HEK293T (cell line): ENCODE results near the gene CRYBG3.

ENCODE experiments used
- CTCF ChIA-PET: fragments of 350-600 bp; formaldehyde crosslinking; extraction: SDS; loops from one replicate; lab custom pipeline; 2021; ENCODE audit warnings: antibody characterized with exemption, inconsistent platforms; lab: Yijun Ruan, JAX
- POLR2A ChIA-PET: fragments of 350-600 bp; formaldehyde crosslinking; extraction: SDS; loops from one replicate; lab custom pipeline; 2020; ENCODE audit warnings: antibody characterized with exemption, inconsistent platforms; lab: Yijun Ruan, JAX
- DNase-seq: peaks from one replicate; pipeline ENCODE4 v3.0.0; 2012; ENCODE audit warnings: mixed read lengths; ENCODE audit errors: extremely low spot score
- ARNT ChIP-seq: fragments of 450-650 bp; IDR thresholded peaks from 2 replicates; pipeline ENCODE4 v1.6.1; 2017; ENCODE audit warnings: mild to moderate bottlenecking
- BHLHE40 ChIP-seq: fragments of 450-650 bp; IDR thresholded peaks from 2 replicates; pipeline ENCODE4 v1.6.1; 2016; ENCODE audit warnings: mild to moderate bottlenecking, moderate library complexity, borderline replicate concordance
- CTBP1 ChIP-seq: fragments of 450-650 bp; IDR thresholded peaks from 2 replicates; pipeline ENCODE4 v1.6.1; 2016; ENCODE audit warnings: borderline replicate concordance
- ELF4 ChIP-seq: fragments of 450-650 bp; IDR thresholded peaks from 2 replicates; pipeline ENCODE4 v1.6.1; 2017; ENCODE audit warnings: antibody characterized with exemption
- FOXA1 ChIP-seq: fragments of 450-650 bp; IDR thresholded peaks from 2 replicates; pipeline ENCODE4 v1.6.1; 2016; ENCODE audit warnings: mild to moderate bottlenecking
- FOXK2 ChIP-seq: fragments of 450-650 bp; IDR thresholded peaks from 2 replicates; pipeline ENCODE4 v1.6.1; 2016; ENCODE audit warnings: mild to moderate bottlenecking
- FOXM1 ChIP-seq: fragments of 450-650 bp; IDR thresholded peaks from 2 replicates; pipeline ENCODE4 v1.6.1; 2017; ENCODE audit warnings: mild to moderate bottlenecking, borderline replicate concordance
- HDGF ChIP-seq: fragments of 450-650 bp; IDR thresholded peaks from 2 replicates; pipeline ENCODE4 v1.6.1; 2017; ENCODE audit warnings: antibody characterized with exemption, borderline replicate concordance
- L3MBTL2 ChIP-seq: fragments of 450-650 bp; conservative IDR thresholded peaks from 2 replicates; pipeline ENCODE4 v1.6.1; 2016; ENCODE audit warnings: mild to moderate bottlenecking
- LEF1 ChIP-seq: fragments of 450-650 bp; IDR thresholded peaks from 2 replicates; pipeline ENCODE4 v1.6.1; 2017; ENCODE audit warnings: mild to moderate bottlenecking, borderline replicate concordance
- NFRKB ChIP-seq: fragments of 450-650 bp; IDR thresholded peaks from 2 replicates; pipeline ENCODE4 v1.6.1; 2016; ENCODE audit warnings: mild to moderate bottlenecking, moderate library complexity
- SP1 ChIP-seq: fragments of 450-650 bp; IDR thresholded peaks from 2 replicates; pipeline ENCODE4 v1.6.1; 2017
- SUZ12 ChIP-seq: fragments of 450-650 bp; IDR thresholded peaks from 2 replicates; pipeline ENCODE4 v1.6.1; 2016; ENCODE audit warnings: mild to moderate bottlenecking
- TARDBP ChIP-seq: fragments of 450-650 bp; IDR thresholded peaks from 2 replicates; pipeline ENCODE4 v1.6.1; 2016
- ZNF384 ChIP-seq: fragments of 450-650 bp; IDR thresholded peaks from 2 replicates; pipeline ENCODE4 v1.6.1; 2016
- TF ChIP-seq, protein P1 (sequence below): fragments of 450-650 bp; IDR thresholded peaks from 2 replicates; pipeline ENCODE4 v1.6.1; 2016

The CRYBG3 gene

DNA sequence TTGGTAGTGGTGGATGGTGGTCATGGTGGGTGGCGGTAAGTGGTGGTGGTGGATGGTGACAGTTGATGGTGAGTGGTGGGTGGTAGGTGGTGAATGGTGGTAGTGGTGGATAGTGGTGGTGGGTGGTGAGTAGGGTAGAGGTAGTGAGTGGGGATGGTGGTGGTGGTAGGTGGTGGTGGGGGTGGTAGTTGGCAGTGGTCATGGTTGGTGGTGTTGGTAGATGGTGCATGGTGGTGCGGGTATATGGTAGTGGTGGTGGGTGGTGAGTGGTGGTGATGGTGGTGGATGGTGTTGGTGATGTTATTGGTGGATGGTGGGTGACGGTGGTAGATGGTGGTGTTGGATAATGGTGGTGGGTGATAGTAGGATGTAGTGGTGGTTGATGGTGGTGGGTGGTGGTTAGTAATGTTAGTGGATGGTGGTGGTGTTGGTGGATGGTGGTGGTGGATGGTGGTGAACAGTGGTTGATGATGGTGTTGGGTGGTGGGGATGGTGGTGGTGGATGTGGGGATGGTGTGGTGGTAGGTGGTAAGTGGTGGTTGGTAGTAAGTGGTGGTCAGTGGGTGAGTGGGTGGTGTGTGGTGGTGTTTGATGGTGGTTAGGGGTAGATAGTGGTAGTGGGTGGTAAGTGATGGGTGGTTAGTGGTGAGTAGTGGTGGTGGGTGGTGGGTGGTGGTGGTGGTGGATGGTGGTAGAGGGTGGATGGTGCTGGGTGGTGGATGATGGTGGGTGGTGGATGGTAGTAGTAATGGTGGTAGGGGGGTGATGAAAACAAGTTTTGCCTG is 167.2 kb downstream of the CRYBG3 start:
- TF ChIP-seq SUZ12 (no peak), TARDBP (no peak), ARNT (no peak), FOXM1 (no peak), FOXA1 (no peak), ZNF384 (no peak), LEF1 (no peak), SP1 (no peak), ELF4 (no peak), FOXK2 (no peak), L3MBTL2 (no peak)
- TF ChIP-seq, protein P1, sequence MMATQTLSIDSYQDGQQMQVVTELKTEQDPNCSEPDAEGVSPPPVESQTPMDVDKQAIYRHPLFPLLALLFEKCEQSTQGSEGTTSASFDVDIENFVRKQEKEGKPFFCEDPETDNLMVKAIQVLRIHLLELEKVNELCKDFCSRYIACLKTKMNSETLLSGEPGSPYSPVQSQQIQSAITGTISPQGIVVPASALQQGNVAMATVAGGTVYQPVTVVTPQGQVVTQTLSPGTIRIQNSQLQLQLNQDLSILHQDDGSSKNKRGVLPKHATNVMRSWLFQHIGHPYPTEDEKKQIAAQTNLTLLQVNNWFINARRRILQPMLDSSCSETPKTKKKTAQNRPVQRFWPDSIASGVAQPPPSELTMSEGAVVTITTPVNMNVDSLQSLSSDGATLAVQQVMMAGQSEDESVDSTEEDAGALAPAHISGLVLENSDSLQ: no peak
- DNase-seq: no peak
- CTCF ChIA-PET: no interaction called here
- POLR2A ChIA-PET: no interaction called here

DNA sequence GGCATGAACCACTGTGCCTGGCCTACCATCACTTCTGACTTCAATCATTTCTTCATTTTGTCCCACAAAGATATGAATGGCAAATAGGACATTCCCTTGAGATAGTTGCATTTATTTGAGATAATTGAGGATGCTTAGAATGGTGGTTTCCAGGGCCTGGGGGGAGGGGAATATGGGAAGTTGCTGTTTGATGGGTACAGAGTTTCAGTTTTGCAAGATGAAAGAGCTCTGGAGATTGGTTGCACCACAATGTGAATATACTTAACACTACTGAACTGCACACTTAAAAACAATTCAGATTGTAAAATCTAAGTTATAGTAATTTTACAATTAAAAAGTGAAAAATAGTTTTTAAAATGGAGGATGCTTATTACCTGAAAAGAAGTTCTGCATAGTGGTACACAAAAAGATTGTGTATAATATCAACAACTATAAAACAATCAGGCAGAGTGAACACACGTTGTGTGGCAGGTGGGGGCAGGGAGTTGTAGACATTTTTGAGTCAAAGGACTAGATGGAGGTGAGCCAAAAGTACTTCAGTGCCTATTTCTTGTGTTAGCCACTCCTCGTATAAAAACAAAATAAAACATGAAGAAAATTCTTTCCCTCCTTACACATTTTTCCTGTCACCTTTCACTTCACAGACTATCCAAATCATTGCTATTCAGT is 168.9 kb downstream of the CRYBG3 start:
- CTCF ChIA-PET: no interaction called here
- no peak for TF ChIP-seq TARDBP
- no peak for TF ChIP-seq FOXA1
- no peak for TF ChIP-seq ARNT
- no peak for TF ChIP-seq CTBP1
- no peak for TF ChIP-seq FOXM1
- no peak for TF ChIP-seq BHLHE40
- no peak for TF ChIP-seq ELF4
- no peak for TF ChIP-seq SP1
- TF ChIP-seq ZNF384: no peak
- TF ChIP-seq NFRKB: no peak
- TF ChIP-seq HDGF: no peak
- TF ChIP-seq SUZ12: no peak
- no peak for TF ChIP-seq FOXK2
- POLR2A ChIA-PET: no interaction called here
- no peak for DNase-seq

GRCh38 chr3:97991293-97991682 is 169.5 kb downstream of the CRYBG3 start:
- ChIA-PET POLR2A (no interaction called here), CTCF (no interaction called here)
- no peak for DNase-seq
- TF ChIP-seq ELF4 (no peak), FOXM1 (no peak), NFRKB (no peak), SUZ12 (no peak), BHLHE40 (no peak), LEF1 (no peak), HDGF (no peak), L3MBTL2 (no peak), ZNF384 (no peak)
- TF ChIP-seq, protein P1: no peak

- ChIA-PET POLR2A (no interaction called here), CTCF (interaction anchor here (0.6 kb wide), 1 partner anchor 28 kb away, joined by 4 read pairs; no protein-coding TSS in a partner anchor)
- TF ChIP-seq ARNT (no peak), ZNF384 (no peak), LEF1 (no peak), ELF4 (no peak), BHLHE40 (no peak), L3MBTL2 (no peak), FOXK2 (no peak), FOXM1 (no peak), SUZ12 (no peak), HDGF (no peak), TARDBP (no peak), NFRKB (no peak), CTBP1 (no peak), FOXA1 (no peak), SP1 (no peak)
- TF ChIP-seq, protein P1: no peak
- no peak for DNase-seq
Observed at GRCh38 chr3:97992547-97993173, 170.8 kb downstream of the CRYBG3 start.

GRCh38 chr3:97993526-97993925 is 171.7 kb downstream of the CRYBG3 start:
- no peak for DNase-seq
- POLR2A ChIA-PET: no interaction called here
- CTCF ChIA-PET: no interaction called here
- TF ChIP-seq SUZ12 (no peak), SP1 (no peak), FOXM1 (no peak), FOXK2 (no peak), CTBP1 (no peak), LEF1 (no peak)
